Gastroesophageal sphincter (tissue), 4 donors: ENCODE results near the gene TMEM154. TPM values are rescaled to one million over a fixed set of nuclear protein-coding genes. Genes with fewer than 3 reads are reported as not detected.

ENCODE experiments used
- ATAC-seq: fragments of 150-250 bp; one replicate; pipeline ENCODE4 v1.9.1; 2016; ENCODE audit warnings: mild to moderate bottlenecking, moderate library complexity
- H3K27ac ChIP-seq, 4 donors: fragments of 200-600 bp; sonication (generic) in 3 of 4; 1 replicate in 3 of 4; 2 replicates in 1 of 4; pipeline ENCODE4 v1.5.1; 2016 to 2019
- H3K27me3 ChIP-seq: fragments of 200-600 bp; sonication (generic); one replicate; pipeline ENCODE4 v1.5.1; 2019
- H3K36me3 ChIP-seq, 2 donors: fragments of 200-600 bp; sonication (generic); one replicate each; pipeline ENCODE4 v1.5.1; 2019; ENCODE audit warnings: control low read depth in 1 of 2
- H3K4me1 ChIP-seq, 3 donors: fragments of 200-600 bp; sonication (generic); 1 replicate in 2 of 3; 2 replicates in 1 of 3; pipeline ENCODE4 v1.5.1; 2016 to 2019; ENCODE audit warnings: control low read depth in 2 of 3
- H3K4me3 ChIP-seq, 2 donors: fragments of 200-600 bp; sonication (generic); one replicate each; pipeline ENCODE4 v1.5.1; 2019; ENCODE audit warnings: mild to moderate bottlenecking in 1 of 2, moderate library complexity in 1 of 2
- H3K9me3 ChIP-seq, 3 donors: fragments of 200-600 bp; sonication (generic); one replicate each; pipeline ENCODE4 v1.5.1; 2017 to 2019; ENCODE audit warnings: control low read depth in 2 of 3
- EP300 ChIP-seq: sonication (generic); formaldehyde crosslinking; IDR thresholded peaks from one replicate; pipeline ENCODE4 v1.6.1; 2017; ENCODE audit warnings: antibody characterized with exemption, mild to moderate bottlenecking
- POLR2A ChIP-seq, 2 donors: fragments of 450-650 bp; IDR thresholded peaks; one replicate each; pipeline ENCODE4 v1.6.1; 2017; ENCODE audit warnings: antibody characterized with exemption in 2 of 2, mild to moderate bottlenecking in 2 of 2, moderate library complexity in 1 of 2
- POLR2AphosphoS5 ChIP-seq: sonication (generic); formaldehyde crosslinking; IDR thresholded peaks from one replicate; pipeline ENCODE4 v1.6.1; 2017; ENCODE audit warnings: antibody characterized with exemption
- WGBS, 2 donors: methylation state at CpG; one replicate each; pipeline ENCODE4 v1.1.5; 2018; ENCODE audit warnings: low coverage in 1 of 2; 5-methylcytosine and 5-hydroxymethylcytosine counted together
- total RNA-seq, 4 donors: library from RNA; depleted of rRNA; stranded (reverse); fragments of >200 nt; gene quantifications; one replicate each; pipeline ENCODE4 v1.1.0, GENCODE V29; 2016
- TF ChIP-seq, protein P1 (sequence below), 4 experiments: fragments of 200-600 bp in 2 of 4; fragments of 450-650 bp in 2 of 4; sonication (generic) in 1 of 4; IDR thresholded peaks; one replicate each; pipeline ENCODE4 v1.5.1; 2017 to 2019; ENCODE audit warnings: antibody characterized with exemption in 4 of 4, mild to moderate bottlenecking in 2 of 4, moderate library complexity in 2 of 4

Gene TMEM154
- total RNA-seq, 4 donors from 2014 or later = 0.77 to 13.6 (median 3.8) TPM

DNA sequence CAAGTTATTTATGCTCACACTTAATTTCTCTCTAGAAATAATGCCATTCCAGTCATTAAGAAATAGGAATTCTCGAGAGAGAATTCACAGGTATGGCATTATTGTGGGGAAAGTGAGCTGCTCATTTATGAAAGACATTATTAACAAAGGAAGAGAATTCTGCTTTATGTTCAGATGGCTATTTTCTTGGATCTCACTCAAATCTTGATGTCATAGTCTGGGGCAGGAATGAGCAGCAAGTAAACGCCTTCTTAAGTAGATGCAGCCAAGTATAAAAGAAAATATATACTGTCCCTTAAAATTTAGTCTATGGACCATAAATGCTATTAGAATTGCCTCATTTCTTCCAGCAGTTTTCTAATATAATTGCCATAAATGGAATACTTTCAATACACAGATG is 85.7 kb downstream of the TMEM154 start:
- TF ChIP-seq, protein P1, sequence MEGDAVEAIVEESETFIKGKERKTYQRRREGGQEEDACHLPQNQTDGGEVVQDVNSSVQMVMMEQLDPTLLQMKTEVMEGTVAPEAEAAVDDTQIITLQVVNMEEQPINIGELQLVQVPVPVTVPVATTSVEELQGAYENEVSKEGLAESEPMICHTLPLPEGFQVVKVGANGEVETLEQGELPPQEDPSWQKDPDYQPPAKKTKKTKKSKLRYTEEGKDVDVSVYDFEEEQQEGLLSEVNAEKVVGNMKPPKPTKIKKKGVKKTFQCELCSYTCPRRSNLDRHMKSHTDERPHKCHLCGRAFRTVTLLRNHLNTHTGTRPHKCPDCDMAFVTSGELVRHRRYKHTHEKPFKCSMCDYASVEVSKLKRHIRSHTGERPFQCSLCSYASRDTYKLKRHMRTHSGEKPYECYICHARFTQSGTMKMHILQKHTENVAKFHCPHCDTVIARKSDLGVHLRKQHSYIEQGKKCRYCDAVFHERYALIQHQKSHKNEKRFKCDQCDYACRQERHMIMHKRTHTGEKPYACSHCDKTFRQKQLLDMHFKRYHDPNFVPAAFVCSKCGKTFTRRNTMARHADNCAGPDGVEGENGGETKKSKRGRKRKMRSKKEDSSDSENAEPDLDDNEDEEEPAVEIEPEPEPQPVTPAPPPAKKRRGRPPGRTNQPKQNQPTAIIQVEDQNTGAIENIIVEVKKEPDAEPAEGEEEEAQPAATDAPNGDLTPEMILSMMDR (IDR thresholded peaks at IDR 0.05) = no peak
- no peak for TF ChIP-seq POLR2A (IDR thresholded peaks at IDR 0.05)
- no peak for TF ChIP-seq POLR2AphosphoS5
- TF ChIP-seq EP300 = no peak
- H3K27ac ChIP-seq = no peak overlapping the region
- no peak overlapping the region for H3K4me3 ChIP-seq
- no peaks in the 10 kb centered on the region for H3K36me3 ChIP-seq
- no peaks in the 10 kb centered on the region for H3K27me3 ChIP-seq
- no peak for ATAC-seq
- peaks cover 0 to 28% (median 14%) of the 10 kb centered on the region in 3 donors for H3K4me1 ChIP-seq
- WGBS, 2 donors = 52 to 56% methylated on average over 2 of the region's 2 CpGs
- no peaks in the 10 kb centered on the region for H3K9me3 ChIP-seq

- Histone ChIP-seq H3K9me3 (no peaks in the 10 kb centered on the region), H3K27ac (peak overlapping the region in 3 of 4 donors; percentile 64 to 75 (median 69)), H3K4me1 (peaks cover 0 to 28% (median 14%) of the 10 kb centered on the region in 3 donors), H3K4me3 (peak overlapping the region in 1 of 2 donors; percentile 15), H3K27me3 (no peaks in the 10 kb centered on the region), H3K36me3 (no peaks in the 10 kb centered on the region)
- WGBS, 2 donors = 40 to 82% methylated on average over 6 of the region's 6 CpGs
- no peak for ATAC-seq
- TF ChIP-seq, protein P1 (IDR thresholded peaks at IDR 0.05) = no peak
- TF ChIP-seq POLR2A (IDR thresholded peaks at IDR 0.05) (no peak), EP300 (no peak), POLR2AphosphoS5 (no peak)
Measured at GRCh38 chr4:152591876-152592275, 87.9 kb downstream of the TMEM154 start.

GRCh38 chr4:152591396-152591795 is 88.4 kb downstream of the TMEM154 start:
- Histone ChIP-seq H3K36me3 (no peaks in the 10 kb centered on the region), H3K27ac (peak overlapping the region in 3 of 4 donors; percentile 64 to 75 (median 69)), H3K9me3 (no peaks in the 10 kb centered on the region), H3K4me3 (peak overlapping the region in 1 of 2 donors; percentile 15), H3K27me3 (no peaks in the 10 kb centered on the region), H3K4me1 (peaks cover 0 to 28% (median 14%) of the 10 kb centered on the region in 3 donors)
- TF ChIP-seq POLR2AphosphoS5 = no peak
- TF ChIP-seq, protein P1 (IDR thresholded peaks at IDR 0.05) = no peak
- TF ChIP-seq EP300 = no peak
- no peak for TF ChIP-seq POLR2A (IDR thresholded peaks at IDR 0.05)
- WGBS, 2 donors = 2 to 24% methylated on average over 2 to 7 of the region's 13 CpGs
- peak; percentile 76 for ATAC-seq

DNA sequence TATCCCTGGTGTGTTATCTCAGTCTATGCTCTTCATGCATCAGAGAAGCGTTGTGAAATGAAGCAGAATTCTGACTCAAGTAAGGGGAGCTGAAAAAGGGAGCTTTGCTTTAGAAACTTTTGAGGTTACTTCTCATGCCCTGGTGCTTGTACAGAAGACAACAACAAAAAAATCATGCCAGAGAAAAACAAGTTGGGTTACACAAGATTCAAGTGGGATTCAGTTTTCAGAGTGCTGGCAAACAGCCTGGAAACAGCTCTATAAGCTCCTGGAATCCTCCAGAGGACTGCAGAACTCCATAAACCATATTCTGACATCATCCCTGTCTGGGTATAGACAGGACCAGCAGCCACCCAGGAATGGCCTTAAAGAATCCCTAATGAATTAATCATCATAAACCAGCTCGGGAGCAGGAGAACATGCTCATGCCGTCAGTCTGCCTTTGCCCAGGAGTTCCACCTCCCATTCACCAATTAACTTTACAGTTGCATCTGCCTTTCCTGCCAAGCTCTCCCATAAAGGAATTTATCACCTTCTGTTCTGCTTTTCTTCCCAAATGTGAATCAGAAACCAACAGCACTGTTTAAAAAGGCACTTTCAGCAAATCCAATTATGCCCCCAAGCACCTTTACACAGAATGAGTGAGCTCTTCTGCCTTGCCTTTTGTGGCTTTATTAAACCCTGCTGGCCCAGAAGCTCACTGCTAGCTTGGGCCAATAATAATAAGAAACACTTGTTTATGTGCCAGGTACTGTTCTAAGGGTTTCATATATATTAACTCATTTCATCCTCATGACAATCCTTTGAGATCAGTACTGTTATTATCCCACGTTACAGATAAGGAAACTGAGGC is 89.4 kb downstream of the TMEM154 start:
- peak overlapping the region in 3 of 4 donors; percentile 64 to 75 (median 69) for H3K27ac ChIP-seq
- no peak overlapping the region for H3K4me3 ChIP-seq
- no peaks in the 10 kb centered on the region for H3K9me3 ChIP-seq
- H3K36me3 ChIP-seq = no peaks in the 10 kb centered on the region
- ATAC-seq = peak; percentile 51
- no peaks in the 10 kb centered on the region for H3K27me3 ChIP-seq
- H3K4me1 ChIP-seq = peaks cover 0 to 28% (median 14%) of the 10 kb centered on the region in 3 donors
- TF ChIP-seq, protein P1 (IDR thresholded peaks at IDR 0.05) = no peak
- TF ChIP-seq POLR2AphosphoS5 (no peak), POLR2A (IDR thresholded peaks at IDR 0.05) (no peak), EP300 (no peak)
- 28 to 46% methylated on average over 3 to 4 of the region's 4 CpGs for WGBS, 2 donors

GRCh38 chr4:152588869-152589268 is 90.9 kb downstream of the TMEM154 start:
- H3K36me3 ChIP-seq = no peaks in the 10 kb centered on the region
- peaks cover 0 to 28% (median 14%) of the 10 kb centered on the region in 3 donors for H3K4me1 ChIP-seq
- 75 to 84% methylated on average over 4 of the region's 4 CpGs for WGBS, 2 donors
- H3K27ac ChIP-seq = peak overlapping the region in 1 of 4 donors; percentile 64
- no peak for TF ChIP-seq EP300
- no peaks in the 10 kb centered on the region for H3K27me3 ChIP-seq
- no peak for ATAC-seq
- H3K4me3 ChIP-seq = no peak overlapping the region
- no peaks in the 10 kb centered on the region for H3K9me3 ChIP-seq
